ENCODE results near the gene RRBP1. TPM values are rescaled to one million over a fixed set of nuclear protein-coding genes. Genes with fewer than 3 reads are reported as not detected.
A peak's percentile ranks its signal among the peaks of the same experiment; 100 is the strongest.
"Not testable (repeated sequence)": the region's sequence is repeated elsewhere in the genome, so short reads cannot be mapped to it uniquely, and the experiment has no call there.

Gene RRBP1
- total RNA-seq, 1 experiment from 2014 or later = 79.2 TPM

DNA sequence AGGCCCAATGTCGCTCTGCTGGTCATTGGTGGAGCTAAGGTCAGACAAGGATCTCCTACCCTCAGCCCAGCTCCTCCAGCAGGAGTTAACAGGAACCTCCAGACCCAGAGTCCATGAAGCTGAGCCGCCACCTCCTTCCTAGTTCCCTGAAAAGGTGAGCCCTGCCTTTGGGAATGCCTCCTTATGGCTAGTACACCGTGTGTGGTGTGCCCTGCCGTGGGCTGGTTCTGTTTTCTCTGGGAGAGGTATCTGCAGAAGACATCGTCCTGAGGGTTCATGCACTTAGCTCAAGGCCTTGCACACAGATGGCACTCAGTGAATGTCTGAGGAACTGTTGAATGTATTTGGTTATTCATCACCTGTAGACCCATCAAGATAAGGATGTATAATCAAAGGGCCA is 33.0 kb upstream of the RRBP1 start:
- no peak for DNase-seq
- Histone ChIP-seq H3K36me3 (replicated peaks; ENCODE audit: control insufficient read depth, insufficient read depth, low read length) (no peaks in the 10 kb centered on the region), H3K27me3 (ENCODE audit: control insufficient read depth, insufficient read depth, low read length) (no peaks in the 10 kb centered on the region), H3K4me3 (ENCODE audit: insufficient read depth, low read depth, low read length) (no peak overlapping the region)

DNA sequence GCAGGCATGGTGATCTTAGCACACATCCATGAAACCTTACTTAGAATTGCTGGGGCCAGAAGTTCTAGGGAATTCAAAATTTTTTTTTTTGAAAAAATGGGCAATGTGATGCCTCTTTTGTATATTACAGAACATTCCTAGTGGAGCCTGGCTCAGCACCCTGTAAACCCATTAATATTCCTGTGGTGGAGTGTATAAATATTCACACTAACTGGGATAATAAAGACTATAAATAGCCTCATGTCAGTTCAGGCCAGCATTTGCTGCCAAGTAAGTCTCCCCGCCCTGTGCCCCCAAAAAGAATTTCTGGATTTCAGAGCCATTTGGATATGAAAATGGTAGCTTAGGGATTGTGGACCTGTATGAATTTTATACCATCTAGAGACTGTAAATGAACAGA is 32.6 kb upstream of the RRBP1 start:
- Histone ChIP-seq H3K36me3 (replicated peaks; ENCODE audit: control insufficient read depth, insufficient read depth, low read length) (no peaks in the 10 kb centered on the region), H3K27me3 (ENCODE audit: control insufficient read depth, insufficient read depth, low read length) (no peaks in the 10 kb centered on the region), H3K4me3 (ENCODE audit: insufficient read depth, low read depth, low read length) (no peak overlapping the region)
- no peak for DNase-seq

DNA sequence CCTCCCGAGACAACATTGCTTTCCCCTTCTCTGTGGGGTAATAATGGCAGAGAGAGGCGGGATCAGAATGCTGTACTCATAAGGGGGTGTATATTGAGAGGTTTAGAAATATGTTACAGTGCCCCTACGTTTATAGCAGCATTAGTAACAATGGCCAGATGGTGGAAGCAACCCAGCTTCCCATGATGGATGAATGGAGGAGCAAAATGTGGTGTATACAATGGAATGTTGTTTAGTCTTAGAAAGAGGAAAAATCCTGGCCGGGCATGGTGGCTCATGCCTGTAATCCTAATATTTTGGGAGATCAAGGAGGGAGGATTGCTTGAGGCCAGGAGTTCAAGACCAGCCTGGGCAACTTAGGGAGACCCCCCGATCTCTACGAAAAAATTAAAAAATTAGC is 30.7 kb upstream of the RRBP1 start:
- Histone ChIP-seq H3K36me3 (replicated peaks; ENCODE audit: control insufficient read depth, insufficient read depth, low read length) (no peaks in the 10 kb centered on the region), H3K27me3 (ENCODE audit: control insufficient read depth, insufficient read depth, low read length) (no peaks in the 10 kb centered on the region), H3K4me3 (ENCODE audit: insufficient read depth, low read depth, low read length) (no peak overlapping the region)
- DNase-seq = no peak

DNA sequence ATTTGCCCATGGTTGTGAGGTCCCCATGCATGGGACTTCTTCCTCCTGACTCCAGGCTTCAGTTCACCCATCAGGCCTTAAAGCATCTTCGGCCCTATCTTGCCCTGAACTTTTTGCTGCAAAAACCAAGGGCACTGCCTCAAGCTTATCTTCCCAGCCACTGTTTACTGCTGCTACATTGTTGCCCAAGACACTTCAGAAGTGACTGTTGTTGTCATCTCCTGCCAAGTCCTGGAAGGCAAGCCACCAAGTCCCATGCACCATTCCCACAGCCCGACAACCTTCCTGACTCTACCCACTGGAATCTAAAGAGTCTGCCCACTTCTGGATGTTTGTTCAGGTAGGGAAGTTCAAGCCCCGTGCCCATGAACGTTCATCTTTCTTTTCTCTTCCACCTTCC is 30.2 kb upstream of the RRBP1 start:
- DNase-seq = no peak
- Histone ChIP-seq H3K27me3 (ENCODE audit: control insufficient read depth, insufficient read depth, low read length) (no peaks in the 10 kb centered on the region), H3K4me3 (ENCODE audit: insufficient read depth, low read depth, low read length) (no peak overlapping the region), H3K36me3 (replicated peaks; ENCODE audit: control insufficient read depth, insufficient read depth, low read length) (no peaks in the 10 kb centered on the region)

DNA sequence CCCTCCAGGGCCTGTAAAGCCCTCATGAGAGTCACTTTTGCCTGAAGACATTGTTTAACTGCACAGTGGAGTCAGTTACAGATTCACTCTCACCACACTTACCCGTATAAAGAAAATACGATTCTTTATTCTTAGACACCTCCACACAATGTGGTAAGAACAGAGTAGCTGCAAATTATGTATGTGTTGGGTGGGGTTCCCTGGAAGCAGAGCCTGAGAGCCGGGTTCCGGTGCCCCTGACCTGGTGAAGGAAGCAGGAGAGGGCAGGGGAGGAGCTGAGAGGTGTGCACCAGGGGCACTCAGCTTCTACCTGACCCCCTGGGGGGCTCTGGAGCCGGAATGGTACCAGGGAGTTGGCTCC is 29.2 kb upstream of the RRBP1 start:
- peak; percentile 16 for DNase-seq
- Histone ChIP-seq H3K27me3 (ENCODE audit: control insufficient read depth, insufficient read depth, low read length) (no peaks in the 10 kb centered on the region), H3K4me3 (ENCODE audit: insufficient read depth, low read depth, low read length) (no peak overlapping the region), H3K36me3 (replicated peaks; ENCODE audit: control insufficient read depth, insufficient read depth, low read length) (no peaks in the 10 kb centered on the region)

DNA sequence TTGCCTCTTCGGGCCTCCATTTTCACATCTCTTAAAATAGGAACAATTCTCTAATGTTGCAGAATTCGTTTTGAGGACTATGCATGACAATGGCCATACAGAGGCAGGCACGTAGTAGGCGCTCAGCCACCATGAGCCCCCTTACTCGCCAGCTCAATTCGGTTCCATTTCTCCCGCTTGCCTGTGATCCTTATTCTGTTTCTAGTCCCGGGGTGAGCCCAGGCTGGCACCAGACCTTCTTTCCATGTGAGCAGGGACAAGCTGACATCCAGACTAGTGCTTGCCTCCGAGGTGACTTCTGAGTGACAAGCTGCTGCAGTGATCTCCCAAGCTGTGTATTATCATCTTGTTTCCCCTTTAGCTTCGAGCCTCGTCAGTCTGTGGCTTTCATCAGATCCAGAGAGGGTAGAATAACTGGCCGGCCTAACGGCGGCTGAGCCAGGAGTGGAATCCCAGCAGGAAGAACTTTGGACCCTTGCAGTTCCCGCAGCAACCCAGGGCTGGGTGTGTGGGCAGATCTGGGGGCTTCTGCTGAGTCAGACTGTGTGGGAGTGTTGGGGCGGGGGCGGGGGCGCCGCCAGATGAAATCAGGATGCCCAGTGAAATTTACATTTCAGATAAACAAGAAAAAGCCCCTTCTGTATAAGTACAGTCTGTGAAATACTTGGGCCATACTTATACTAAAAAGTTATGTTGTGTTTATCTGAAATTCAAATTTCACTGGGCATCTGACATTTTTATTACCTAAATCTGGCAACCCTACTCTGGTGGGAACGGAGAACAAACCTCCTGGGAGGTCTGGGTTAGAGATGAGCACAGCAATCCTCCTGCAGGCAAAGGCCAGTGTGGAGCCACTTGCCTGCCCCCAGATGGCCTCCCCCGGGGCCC is 28.6 kb upstream of the RRBP1 start:
- Histone ChIP-seq H3K27me3 (ENCODE audit: control insufficient read depth, insufficient read depth, low read length) (no peaks in the 10 kb centered on the region), H3K4me3 (ENCODE audit: insufficient read depth, low read depth, low read length) (no peak overlapping the region), H3K36me3 (replicated peaks; ENCODE audit: control insufficient read depth, insufficient read depth, low read length) (no peaks in the 10 kb centered on the region)
- peak; percentile 45 for DNase-seq

DNA sequence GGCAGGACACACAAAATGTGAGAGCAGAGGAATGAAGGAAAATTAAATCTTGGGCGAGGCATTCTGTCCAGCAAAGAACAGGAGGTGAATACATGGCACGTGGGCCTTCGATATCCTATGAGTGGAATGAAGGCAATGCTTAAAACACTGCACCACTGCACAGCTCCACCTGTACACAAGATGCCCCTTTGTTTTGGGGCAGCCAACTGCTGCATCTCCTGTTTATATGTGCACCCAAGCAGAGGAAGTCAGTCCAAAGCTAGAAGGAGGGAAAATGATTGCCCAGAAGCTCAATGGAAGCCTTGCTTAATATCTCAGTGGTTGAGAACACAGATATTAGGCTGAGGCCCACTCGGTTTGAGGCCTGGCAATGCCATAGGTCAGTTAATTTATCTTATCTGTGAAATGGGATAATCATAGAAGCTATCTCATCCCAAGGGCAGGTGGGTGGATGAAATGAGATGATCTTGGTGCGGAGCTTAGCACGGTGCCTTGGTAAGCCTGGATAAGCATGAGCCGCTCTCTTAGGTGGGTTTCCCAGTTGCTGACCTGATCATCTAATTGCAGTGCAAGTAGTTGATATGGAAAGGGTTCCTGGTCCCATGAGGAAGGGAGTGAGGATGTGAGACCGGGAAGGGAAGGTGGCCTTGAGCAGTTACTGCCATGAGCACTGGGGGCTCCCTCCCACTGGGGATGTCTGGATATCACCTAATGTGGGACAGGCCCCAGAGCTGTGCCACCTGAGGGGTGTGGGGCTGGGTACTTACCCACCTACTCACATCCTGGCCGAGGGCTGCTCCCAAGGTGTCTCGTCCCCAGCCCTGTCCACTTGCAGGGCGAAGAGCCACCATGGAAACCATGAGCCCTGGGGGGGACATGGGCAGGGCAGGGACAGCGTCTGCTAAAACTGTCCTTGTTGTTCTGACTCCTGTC is 27.6 kb upstream of the RRBP1 start:
- no peaks in the 10 kb centered on the region for H3K36me3 ChIP-seq (replicated peaks; ENCODE audit: control insufficient read depth, insufficient read depth, low read length)
- no peak overlapping the region for H3K4me3 ChIP-seq (ENCODE audit: insufficient read depth, low read depth, low read length)
- no peaks in the 10 kb centered on the region for H3K27me3 ChIP-seq (ENCODE audit: control insufficient read depth, insufficient read depth, low read length)
- no peak for DNase-seq

DNA sequence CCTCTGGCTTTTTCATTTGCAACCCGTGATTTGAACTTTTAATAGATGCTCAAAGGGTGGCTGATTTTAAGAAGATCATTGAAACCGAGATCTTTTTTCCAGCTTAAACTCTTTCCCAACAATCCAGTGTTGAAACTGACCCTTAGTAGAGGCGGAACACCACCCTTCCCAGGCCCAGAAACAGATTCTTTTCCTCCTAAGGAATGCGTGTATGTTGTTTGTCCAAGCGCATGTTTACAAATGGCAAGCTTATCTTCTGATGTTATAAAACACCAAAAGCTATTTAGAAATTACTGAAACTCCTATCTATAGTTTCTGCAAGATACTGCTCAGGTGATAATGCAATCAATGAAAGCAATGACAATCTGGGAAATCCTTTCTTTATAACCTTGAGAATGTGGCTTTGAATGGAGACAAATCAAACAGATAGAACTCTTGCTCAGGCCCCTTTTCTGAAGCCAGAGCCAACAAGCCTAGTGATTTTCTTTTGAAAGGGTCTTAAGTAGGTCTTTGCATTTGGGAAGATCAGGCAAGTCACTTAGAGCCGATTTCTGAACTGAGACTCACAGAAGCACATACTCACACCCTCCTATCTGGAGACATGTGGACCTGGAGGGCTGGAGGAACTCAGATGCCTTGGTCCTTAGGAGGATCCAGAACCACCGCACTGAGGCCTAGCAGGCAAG is 26.8 kb upstream of the RRBP1 start:
- Histone ChIP-seq H3K4me3 (ENCODE audit: insufficient read depth, low read depth, low read length) (no peak overlapping the region), H3K27me3 (ENCODE audit: control insufficient read depth, insufficient read depth, low read length) (no peaks in the 10 kb centered on the region), H3K36me3 (replicated peaks; ENCODE audit: control insufficient read depth, insufficient read depth, low read length) (no peaks in the 10 kb centered on the region)
- DNase-seq = no peak

DNA sequence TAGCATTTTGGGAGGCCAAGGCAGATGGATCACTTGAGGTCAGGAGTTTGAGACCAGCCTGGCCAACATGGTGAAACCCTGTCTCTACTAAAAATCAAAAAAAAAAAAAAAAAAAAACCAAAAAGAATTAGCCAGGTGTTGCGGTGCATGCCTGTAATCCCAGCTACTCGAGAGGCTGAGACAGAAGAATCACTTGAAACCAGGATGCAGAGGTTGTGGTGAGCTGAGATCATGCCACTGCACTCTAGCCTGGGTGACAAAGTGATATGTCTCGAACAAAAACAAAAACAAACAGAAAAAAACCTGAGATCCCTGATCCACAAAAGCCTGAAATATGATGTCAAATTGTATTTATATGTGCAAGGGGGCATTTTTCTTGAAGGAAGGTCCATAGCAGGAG is 25.9 kb upstream of the RRBP1 start:
- H3K27me3 ChIP-seq (ENCODE audit: control insufficient read depth, insufficient read depth, low read length); H3K36me3 ChIP-seq (replicated peaks; ENCODE audit: control insufficient read depth, insufficient read depth, low read length); H3K4me3 ChIP-seq (ENCODE audit: insufficient read depth, low read depth, low read length); DNase-seq: not testable (repeated sequence)

DNA sequence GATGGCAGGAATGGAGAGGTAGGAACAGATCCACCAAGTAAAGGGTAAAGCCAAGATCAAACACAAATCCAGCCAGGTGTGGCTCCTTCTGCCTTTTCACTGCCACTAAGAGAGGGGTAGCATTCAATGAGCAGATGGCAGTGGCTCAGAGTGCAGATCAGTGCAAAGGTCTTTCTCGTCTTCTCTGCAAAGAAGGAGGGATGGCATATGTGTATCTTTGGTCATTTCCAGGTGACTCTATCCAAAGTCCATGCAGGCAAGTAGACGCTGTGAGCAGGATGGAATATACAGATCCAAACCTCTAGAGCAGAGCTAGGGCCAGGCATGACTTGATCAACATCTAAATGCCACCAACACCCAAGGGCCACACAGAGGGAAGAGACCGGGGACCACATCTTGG is 24.6 kb upstream of the RRBP1 start:
- Histone ChIP-seq H3K36me3 (replicated peaks; ENCODE audit: control insufficient read depth, insufficient read depth, low read length) (no peaks in the 10 kb centered on the region), H3K4me3 (ENCODE audit: insufficient read depth, low read depth, low read length) (no peak overlapping the region)
- DNase-seq = no peak

DNA sequence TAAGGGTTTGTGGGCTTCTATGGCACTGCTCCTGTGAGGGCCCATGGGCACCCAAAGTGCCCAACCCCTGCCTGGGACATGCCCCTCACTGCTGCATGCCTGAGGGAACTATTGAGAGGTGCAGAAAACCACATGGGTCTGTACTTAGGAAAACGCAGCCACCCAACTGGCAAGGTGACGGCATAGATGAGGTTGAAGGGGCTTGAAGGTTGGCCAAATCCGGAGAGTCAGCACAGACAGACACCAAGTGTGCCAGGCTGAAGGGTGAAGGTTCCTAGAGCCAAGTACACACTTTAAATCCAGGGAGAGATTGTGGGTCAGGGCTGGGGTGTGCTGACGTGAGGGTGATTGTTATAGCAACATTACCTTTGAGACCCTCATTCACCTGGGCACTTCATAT is 23.9 kb upstream of the RRBP1 start:
- H3K27me3 ChIP-seq (ENCODE audit: control insufficient read depth, insufficient read depth, low read length) = no peaks in the 10 kb centered on the region
- no peaks in the 10 kb centered on the region for H3K36me3 ChIP-seq (replicated peaks; ENCODE audit: control insufficient read depth, insufficient read depth, low read length)
- no peak for DNase-seq
- H3K4me3 ChIP-seq (ENCODE audit: insufficient read depth, low read depth, low read length) = no peak overlapping the region

More for the DNA sequence above, 24.6 kb upstream of the RRBP1 start:
- H3K27me3 ChIP-seq (ENCODE audit: control insufficient read depth, insufficient read depth, low read length) = no peaks in the 10 kb centered on the region

DNA sequence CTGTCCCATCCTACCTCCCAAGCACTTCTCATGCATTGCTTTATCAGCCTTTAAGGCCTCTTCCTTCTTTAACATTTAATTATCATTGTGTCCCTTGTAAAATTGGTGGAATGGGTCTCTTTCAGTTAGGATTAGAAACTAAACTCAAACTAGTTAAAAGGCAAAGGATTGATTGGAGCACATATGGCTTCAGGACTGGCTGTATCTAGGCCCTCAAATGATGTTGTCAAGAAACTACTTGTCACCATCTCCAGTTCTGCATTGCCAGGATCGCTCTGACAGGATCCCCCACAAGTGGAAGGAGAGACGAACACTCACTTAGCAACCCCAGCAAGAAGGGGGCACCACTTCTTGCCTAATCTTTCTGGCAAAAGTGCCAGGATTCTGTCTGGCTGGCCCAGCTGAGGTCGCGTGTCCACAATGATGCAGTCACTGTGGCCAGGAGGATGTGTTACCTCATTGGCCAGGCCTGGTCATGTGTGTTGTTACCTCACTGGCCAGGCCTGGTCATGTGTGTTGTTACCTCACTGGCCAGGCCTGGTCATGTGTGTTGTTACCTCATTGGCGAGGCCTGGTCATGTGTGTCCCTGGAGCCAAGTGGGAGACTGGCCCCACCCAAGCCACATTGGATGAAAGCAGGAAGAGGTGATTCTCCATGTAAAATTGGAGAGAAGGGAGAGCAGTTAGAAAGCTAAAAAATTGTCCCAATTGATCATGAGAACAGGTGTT is 22.7 kb upstream of the RRBP1 start:
- no peaks in the 10 kb centered on the region for H3K27me3 ChIP-seq (ENCODE audit: control insufficient read depth, insufficient read depth, low read length)
- no peaks in the 10 kb centered on the region for H3K36me3 ChIP-seq (replicated peaks; ENCODE audit: control insufficient read depth, insufficient read depth, low read length)
- H3K4me3 ChIP-seq (ENCODE audit: insufficient read depth, low read depth, low read length) = no peak overlapping the region
- no peak for DNase-seq

DNA sequence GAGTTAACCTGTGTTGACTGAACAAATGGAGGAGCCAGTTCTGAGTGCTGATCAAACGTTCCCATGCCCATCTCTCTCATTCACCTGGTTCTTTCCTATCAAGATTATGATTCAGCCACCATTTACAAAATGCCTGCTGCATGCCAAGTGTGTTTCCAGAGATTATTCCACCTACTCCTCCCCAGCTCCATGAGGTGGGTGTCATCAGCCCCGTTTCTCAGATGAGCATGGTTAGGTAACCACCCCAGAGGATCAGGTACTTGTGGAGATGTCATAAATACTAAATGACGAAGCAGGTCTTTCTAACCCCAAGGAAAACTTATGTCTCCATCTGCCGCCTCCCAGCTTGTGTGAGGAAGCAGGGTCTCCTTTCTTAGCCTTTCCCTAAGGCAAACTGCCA is 19.8 kb upstream of the RRBP1 start:
- no peaks in the 10 kb centered on the region for H3K27me3 ChIP-seq (ENCODE audit: control insufficient read depth, insufficient read depth, low read length)
- H3K4me3 ChIP-seq (ENCODE audit: insufficient read depth, low read depth, low read length) = no peak overlapping the region
- DNase-seq = no peak
- H3K36me3 ChIP-seq (replicated peaks; ENCODE audit: control insufficient read depth, insufficient read depth, low read length) = no peaks in the 10 kb centered on the region

DNA sequence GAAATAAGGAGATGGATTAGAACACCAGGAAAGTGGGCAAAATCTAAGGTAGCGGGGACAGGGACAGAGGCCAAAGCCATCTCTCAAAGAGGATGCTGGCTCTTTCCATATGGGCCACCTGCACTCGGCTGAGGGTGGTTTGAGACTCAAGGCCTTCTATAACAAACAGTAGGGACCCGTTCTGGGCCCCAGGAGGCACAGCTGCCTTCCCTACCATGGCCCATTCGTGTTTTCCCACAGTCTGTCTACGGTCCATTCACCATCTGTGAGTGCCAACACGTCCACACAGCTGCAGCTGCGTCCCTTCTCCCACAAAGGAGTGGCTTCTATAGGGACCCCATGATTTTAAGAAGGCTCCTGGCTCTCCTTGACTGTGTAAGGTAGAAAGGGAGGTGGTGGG is 18.6 kb upstream of the RRBP1 start:
- no peak for DNase-seq
- no peak overlapping the region for H3K4me3 ChIP-seq (ENCODE audit: insufficient read depth, low read depth, low read length)

More for the DNA sequence above, 18.6 kb upstream of the RRBP1 start:
- Histone ChIP-seq H3K27me3 (ENCODE audit: control insufficient read depth, insufficient read depth, low read length) (no peaks in the 10 kb centered on the region), H3K36me3 (replicated peaks; ENCODE audit: control insufficient read depth, insufficient read depth, low read length) (no peaks in the 10 kb centered on the region)
